GM21367 (cell line): ENCODE measurements around the gene OSCP1.

ENCODE experiments used
- ATAC-seq: cut with Tn5 transposase; IDR thresholded peaks from one replicate; pipeline ENCODE4 v1.9.1; 2021; ENCODE audit not compliant: unreplicated experiment

Gene OSCP1

DNA sequence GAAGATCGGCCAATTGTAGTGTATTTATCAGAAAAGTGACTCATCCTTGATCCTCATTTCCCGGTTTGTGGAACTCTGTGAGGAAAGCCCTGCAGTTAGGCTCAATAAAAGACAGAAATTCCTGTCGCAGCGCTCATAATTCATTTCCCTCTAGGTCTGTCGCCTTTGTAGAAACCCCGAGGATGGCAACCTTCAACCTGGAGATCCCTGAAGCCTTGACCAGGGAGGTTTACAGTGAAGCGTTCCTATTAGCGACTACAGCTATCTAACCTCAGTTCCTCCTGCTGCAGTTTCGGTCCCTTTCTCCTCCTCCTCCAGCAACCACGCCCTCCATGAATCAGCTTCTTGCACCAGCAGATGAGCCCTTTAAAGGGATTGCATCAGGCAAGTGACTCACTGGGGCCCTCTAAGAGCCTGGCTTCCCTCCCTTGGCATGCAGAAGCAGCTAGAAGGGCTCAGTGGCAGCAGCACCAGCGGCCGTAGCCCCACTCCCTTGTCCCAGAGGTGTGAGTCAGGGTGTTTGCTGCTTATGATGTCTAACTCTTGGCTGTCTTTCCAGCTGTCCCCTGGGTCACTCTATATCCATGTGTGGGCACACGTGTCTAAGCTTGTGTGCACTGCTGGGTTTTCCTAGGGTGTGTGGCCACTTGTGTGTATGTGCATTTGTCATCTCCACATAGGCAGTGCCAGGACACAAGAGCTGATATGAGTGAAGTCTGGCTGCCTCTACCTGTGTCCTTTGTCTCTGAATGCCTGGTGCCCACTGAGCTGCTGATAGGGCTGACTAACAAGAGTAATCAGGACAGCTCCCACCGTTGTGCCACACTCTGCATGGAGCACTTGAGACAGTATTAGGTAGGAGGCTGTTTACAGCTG, 63.7 kb downstream of the OSCP1 start:
- peak; percentile 42 for ATAC-seq

DNA sequence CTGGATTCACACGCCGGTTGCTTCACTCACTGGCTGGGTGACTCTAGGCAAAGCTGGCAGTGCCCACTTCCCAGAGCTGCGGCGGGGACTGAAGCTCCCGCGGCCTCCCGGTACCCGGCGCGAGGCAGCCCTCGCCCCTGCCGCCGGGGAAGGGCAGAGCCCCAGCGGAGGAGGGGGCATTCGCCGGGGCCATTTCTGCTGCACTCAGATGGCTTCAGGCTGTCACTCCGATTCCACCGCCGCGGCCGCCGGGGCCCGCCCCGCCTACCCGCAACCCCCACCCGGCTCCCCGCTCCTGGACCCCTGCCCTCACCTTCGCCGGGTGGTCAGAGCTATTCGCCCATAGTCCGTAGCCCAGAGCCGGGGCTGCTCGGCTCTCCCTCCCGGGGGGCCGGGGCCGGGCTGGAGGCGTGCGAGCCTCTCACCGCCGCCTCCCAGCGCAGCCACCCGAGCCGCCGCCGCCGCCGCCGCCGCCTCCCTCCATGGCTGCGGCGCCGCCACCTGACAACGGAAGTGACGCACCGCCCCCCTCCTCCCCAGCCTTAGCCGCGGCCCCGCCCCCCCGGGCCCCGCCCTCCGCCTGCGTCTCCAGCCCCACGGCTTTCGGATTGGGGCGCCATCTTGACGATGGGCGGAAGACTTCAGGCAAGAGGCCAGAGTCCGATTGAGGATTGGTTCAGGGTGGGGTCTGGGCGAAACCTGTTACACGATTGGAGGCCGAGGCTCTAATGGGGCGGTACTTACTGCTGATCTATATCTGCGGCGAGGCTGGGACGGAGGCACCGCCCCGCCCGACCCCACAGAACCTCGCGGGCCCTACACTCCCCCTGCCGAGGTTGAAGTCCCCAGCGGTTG, 64.6 kb downstream of the OSCP1 start, which contains the start of gene STK40:
TSS of gene STK40 (minus strand) at position 515 of the 855 bp plus-strand sequence. CDS start 24,592 bp downstream, outside the sequence.
- ATAC-seq: peak; percentile 70

DNA sequence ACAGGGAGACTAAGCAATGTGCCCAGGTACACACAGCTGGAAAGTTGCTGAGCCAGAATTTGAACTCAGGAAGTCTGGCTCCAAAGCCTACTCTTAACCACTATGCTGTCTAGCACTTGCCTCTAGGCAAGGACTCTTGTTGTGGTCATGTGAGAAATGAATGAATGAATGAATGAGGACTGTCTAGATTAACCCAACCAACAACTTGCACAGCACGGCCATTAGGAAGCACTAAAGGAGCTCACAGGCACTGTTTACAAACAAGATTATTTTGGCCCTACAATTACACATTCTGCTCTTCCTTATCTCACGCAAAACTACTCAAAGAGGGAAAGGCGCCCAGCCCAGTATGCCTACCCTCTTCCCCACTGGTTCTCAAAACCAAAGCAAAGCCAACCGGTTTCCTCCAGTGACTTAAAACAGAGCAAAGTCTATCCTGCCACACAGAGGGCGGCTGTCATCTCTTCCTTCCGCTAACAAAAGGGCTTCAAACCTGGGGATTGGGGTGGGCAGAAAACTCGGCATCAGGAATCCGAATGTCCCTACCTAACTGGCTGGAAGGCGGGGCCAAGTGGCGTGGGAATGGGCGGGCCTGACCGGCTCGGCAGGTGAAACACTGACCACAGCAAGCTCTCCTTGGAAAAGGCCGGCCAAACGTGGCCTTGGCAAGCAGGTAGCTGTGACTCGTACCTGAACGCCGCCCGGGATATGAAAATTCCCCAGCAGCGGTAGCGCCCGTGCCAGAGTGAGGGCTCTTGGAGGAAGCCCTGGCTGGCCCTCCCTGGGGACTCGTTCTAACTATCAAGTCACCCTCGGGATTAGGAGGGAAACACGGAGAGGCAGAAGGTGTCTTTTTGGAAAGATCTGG, 65.5 kb downstream of the OSCP1 start:
- ATAC-seq: no peak

DNA sequence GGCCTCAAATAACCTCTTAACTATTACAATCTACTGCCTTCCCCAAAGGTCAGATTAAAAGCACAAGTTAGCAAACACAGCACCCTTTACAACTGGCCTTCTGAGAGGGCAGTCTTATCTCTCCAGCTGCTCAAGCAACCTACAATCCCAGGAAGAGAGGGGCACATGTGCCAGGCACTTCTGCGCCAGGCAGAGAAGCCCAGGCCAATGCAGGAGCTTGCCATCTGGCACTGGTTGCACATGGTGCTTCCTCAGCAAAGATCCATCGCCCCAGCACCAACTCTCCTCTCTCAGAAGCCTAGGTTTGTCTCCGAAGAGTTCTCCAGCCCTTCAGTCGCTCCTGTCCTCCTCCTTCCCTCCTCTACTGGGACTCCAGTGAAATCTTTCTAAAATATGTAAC, 67.0 kb downstream of the OSCP1 start:
- no peak for ATAC-seq

DNA sequence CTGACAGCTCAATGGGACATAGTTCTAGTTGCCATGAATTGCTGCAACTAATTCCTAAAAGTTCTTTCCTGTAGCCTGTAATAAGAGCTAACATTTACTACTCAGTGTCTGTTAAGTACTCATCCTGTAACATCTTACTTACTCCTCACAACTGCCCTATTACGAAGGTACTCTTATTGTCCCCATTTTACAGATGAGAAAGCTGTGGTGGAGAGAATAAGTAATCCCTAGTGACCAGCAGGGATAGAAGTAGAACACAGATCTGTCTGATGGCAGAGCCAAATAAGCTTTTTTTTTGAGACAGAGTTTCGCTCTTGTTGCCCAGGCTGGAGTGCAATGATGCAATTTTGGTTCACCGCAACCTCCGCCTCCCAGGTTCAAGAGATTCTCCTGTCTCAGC, 67.6 kb downstream of the OSCP1 start:
- no peak for ATAC-seq

DNA sequence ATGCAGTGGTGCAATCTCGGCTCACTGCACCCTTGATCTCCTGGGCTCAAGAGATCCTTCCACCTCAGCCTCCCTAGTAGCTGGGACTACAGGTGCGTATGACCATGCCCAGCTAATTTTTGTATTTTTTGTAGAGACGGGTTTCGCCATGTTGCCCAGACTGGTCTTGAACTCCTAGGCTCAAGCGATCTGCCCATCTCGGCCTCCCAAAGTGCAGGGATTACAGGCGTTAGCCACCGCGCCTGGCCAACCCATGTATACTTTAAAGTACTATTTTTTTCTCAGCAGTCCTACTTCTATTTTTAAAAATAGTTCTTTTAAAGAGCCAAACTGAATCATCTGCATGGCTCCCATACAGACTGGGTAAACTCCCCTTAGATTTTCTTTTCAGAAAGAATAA, 68.0 kb downstream of the OSCP1 start:
- no peak for ATAC-seq

DNA sequence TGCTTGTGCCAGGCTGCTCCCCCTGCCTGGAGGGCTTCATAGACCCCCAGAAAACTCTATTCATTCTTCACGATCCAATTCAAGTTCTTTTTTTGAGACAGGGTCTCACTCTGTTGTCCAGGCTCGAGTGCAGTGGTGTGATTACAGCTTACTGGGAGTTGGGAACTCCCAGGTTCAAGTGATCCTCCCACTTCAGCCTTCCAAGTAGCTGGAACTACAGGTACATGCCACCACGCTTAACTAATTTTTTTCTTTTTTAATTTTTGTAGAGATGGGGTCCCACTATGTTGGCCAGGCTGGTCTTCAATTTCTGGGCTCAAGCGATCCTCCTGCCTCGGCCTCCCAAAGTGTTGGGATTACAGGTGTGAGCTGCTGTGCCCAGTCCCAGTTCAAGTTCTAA, 68.8 kb downstream of the OSCP1 start:
- no peak for ATAC-seq

DNA sequence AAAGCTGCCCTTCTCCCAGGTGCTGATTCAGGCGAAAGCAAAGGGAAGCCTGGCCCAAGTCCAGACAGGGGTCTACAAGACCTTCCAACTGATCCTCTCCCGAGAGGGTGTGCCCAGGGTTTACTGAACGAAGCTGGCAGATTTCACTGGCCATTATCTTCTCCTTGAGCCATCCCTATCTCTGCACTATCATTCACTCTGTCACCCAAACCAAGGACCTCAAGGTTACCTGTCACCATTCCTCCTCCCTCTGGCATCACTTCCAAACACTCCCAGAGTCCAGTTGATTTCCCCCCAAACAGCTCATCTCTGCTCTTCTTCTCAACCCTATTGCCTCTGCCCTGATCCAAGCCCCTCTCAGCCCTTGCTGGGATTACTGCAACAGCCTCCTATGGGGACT, 69.5 kb downstream of the OSCP1 start:
- no peak for ATAC-seq

DNA sequence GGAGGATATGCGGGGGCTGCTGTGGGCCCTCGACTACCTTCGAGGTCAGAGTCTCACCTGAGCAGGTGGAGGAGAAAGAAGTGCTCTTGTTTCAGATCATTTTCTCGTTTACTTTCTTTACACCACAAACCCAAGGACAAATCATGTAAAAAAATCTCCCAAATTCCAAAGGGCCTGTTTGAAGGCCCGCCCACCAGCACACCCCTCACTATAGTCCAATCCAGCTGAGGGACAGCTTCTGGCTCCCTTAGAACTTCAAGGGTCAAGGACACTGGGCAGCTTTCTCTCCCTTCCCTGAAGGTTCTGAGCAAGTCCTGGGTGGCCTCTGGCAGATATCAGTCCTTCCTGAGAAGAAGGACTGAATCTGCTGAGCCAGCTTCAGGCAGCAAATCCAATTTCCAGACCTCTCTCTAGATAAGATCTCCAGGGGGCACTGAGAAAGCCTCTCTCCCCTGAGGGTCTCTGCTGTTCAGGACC, 70.1 kb downstream of the OSCP1 start:
- ATAC-seq: no peak

DNA sequence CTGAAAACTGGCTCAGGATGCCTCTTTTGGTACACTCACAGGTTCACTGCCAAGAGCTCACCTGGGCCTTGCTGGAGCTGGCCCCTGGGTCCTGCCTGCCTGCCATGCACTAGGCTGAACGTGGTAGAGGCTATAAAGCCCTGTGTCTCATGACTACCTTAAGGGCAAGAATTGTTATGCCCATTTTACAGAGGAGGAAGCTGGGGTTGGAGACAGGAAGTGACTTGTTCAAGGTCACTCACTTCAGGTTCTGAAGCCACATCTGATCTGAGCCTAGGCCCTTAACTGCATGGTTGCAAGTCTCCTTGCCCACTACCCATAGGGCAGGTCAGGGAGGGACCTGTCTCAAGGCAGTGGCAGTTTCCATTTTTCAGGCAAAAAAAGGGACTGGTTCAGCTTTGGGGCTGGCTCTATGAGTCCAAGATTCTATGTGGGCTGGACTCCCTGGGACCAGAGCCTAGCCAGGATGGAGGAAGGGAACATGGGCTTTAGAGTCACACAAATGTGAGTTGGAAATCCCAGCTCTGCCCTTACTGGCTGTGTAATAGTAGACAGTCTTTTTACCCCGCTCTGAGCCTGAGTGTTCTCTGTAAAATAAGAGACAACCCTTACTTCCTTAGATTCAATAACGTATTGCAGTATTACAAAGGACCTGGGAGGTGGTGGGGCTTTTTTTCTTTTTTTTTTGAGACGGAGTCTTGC, 72.3 kb downstream of the OSCP1 start:
- no peak for ATAC-seq

DNA sequence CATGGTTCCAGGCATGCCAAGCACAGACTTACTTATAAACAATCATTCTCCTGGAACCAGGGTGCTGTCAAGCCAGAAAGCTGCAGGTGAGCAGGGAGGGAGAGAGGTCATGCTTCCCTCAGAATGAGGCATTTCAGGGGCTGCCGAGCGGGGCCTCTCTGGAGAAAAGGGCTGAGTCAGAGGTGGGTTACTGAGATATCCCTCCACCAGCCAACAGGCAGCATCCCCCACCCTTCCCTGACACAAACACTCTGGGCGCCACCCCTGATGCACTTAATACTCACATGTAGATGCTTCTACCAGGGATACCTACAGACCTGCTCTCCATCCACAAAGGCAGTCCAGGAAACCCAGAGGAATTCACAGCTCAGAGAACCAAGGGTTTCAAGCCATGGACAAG, 77.6 kb downstream of the OSCP1 start:
- ATAC-seq: no peak

DNA sequence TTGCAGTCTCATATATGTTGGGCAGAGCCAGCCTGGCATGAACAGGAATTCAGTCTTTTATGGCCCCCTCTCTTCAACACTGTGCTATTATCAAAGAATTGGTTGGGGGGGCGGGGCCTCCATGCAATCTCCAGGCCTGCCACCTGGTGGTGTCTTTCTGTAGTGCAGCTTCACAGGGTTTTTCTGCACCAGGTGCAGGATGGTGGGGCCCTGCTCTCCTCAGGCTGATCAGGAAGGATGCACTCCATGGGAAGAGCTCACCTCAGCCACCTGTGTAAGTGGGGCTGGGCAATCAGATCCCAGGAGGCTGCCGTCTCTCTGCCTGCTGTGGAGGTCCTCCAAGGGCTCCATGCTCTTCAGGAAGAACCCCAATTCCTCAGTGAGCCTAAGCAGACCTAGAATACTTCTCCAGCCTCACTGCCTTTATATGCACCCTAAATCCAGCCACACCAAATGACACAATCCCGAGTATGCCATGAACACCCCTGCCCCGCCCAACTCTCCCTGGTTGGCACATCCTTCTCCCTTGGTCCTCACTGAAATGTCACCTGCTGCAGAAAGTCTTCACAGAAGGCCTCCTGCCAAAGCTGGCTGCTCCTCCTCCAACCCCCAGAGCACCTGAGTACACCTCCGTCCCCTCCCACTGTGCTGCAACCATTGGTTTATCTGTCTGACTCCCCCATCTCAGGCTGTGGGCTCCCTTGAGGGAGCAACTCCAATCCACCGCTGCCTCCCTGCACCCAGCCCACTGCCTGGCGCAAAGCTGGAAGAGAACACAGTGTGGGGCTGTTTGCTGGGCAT, 81.0 kb downstream of the OSCP1 start:
- no peak for ATAC-seq
